22Rv1 (cell line): ENCODE measurements around the gene TMEM126B.

Experiments used
- H3K27ac ChIP-seq: fragments of 450-650 bp; 2 replicates; pipeline ENCODE4 v1.5.1; 2017
- ZFX ChIP-seq: fragments of 450-650 bp; IDR thresholded peaks from 2 replicates; pipeline ENCODE4 v1.6.1; 2017; ENCODE audit warnings: antibody characterized with exemption, borderline replicate concordance
- TF ChIP-seq, protein P1 (sequence below): fragments of 450-650 bp; IDR thresholded peaks from 2 replicates; pipeline ENCODE4 v1.5.1; 2017; ENCODE audit warnings: mild to moderate bottlenecking

Gene TMEM126B

DNA sequence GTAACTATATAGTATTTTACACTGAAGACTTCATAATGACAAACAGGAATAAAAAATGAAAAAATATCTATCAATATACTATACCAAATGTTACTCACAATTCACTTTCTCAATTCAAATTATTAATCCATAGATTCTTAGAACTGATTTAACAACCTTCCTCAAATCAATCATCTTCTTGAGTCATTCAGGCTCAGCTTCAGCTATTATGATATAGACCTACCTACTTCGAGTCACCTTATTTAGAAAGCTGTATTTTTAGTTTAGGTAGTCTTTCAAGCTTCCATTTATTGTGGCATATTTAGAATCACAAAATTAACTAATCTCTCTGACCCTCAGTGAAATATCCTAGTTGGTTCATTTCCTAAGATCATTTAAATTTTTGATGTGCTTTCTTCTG, 28.4 kb downstream of the TMEM126B start:
- no peak overlapping the region for H3K27ac ChIP-seq
- TF ChIP-seq ZFX = no peak
- TF ChIP-seq, protein P1, sequence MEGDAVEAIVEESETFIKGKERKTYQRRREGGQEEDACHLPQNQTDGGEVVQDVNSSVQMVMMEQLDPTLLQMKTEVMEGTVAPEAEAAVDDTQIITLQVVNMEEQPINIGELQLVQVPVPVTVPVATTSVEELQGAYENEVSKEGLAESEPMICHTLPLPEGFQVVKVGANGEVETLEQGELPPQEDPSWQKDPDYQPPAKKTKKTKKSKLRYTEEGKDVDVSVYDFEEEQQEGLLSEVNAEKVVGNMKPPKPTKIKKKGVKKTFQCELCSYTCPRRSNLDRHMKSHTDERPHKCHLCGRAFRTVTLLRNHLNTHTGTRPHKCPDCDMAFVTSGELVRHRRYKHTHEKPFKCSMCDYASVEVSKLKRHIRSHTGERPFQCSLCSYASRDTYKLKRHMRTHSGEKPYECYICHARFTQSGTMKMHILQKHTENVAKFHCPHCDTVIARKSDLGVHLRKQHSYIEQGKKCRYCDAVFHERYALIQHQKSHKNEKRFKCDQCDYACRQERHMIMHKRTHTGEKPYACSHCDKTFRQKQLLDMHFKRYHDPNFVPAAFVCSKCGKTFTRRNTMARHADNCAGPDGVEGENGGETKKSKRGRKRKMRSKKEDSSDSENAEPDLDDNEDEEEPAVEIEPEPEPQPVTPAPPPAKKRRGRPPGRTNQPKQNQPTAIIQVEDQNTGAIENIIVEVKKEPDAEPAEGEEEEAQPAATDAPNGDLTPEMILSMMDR = no peak

DNA sequence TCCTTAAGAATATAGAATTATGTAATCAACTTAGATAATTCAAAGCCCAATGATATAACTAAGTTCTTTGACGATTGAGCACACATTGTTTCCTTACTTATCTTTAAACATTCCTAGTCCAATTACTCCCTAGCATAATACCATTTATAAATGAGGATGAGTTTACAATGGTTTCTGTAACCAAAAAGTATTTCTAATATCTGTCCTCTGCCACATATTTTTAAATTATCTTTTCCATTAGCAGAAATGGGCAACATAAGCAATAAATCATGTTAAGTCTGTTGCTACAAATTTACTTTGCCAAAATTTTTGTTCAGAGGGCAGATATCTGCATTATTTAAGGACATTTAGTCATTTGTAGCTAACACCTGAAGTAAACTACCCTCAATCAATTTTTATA, 29.8 kb downstream of the TMEM126B start:
- no peak overlapping the region for H3K27ac ChIP-seq
- TF ChIP-seq, protein P1 = no peak
- TF ChIP-seq ZFX = no peak

DNA sequence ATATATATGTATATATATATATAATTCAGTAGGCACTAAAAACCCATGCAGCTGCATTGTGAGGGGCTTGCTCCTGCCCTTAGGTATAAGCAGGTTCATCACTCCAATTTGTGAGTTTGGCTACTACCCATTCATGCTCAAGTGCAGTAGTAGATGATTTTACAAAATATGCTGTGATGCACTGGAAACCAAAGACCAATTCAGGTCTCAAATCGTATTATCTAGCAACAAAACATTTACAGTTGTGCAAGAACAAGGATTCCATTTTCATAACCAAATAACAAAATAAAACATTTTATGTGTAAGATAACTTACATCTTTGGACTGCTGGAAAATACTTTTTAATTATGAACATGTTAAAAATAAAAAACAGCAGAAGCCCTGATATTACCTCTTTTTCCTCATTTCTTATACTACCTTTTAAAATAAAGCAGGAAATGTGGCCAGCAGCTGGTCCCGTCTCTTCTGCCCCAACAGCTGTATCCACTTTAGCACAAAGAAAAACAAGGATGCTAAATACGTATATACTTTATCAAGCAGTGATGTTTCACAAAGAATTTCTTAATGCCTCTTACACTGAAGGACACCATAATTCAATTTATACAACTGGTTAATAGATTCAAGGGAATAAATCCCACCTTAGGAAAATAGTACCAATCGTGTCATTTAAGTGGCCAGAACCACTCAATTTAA, 33.7 kb downstream of the TMEM126B start:
- TF ChIP-seq ZFX = no peak
- TF ChIP-seq, protein P1 = no peak
- no peak overlapping the region; the same call in 1 of the 2 replicates for H3K27ac ChIP-seq

DNA sequence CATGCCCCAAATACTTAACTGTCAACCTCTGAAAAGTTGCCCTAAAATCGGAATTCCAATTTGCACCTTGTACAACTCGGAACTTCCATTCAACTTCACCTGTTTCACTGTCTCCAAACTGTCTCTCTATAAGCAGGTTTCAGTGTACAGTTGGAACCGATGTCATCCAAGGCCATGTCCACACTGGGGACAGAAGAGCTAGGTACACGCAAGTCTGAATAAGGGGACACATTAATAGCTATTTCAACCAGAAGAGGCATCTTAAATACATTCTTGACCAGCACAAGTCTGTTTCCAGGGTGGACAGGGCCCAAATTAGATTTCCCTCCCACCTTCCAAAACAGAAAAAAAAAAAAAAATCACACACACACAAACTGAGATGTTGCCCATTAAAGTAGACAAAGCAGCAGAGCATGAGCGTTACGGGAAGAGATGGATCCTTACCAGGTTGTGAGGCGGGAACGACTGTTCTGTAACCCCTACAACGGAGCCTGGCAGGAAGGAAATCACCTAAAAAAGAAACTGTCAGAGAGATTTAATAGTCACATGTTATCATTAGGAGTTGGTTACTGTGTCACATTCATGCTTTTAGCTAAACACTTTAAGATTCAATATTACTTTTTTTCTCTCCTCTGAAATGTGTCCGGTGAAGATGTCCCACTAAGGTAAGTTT, 34.8 kb downstream of the TMEM126B start:
- peak overlapping the region; percentile 96 for H3K27ac ChIP-seq
- TF ChIP-seq, protein P1 = no peak
- TF ChIP-seq ZFX = no peak

DNA sequence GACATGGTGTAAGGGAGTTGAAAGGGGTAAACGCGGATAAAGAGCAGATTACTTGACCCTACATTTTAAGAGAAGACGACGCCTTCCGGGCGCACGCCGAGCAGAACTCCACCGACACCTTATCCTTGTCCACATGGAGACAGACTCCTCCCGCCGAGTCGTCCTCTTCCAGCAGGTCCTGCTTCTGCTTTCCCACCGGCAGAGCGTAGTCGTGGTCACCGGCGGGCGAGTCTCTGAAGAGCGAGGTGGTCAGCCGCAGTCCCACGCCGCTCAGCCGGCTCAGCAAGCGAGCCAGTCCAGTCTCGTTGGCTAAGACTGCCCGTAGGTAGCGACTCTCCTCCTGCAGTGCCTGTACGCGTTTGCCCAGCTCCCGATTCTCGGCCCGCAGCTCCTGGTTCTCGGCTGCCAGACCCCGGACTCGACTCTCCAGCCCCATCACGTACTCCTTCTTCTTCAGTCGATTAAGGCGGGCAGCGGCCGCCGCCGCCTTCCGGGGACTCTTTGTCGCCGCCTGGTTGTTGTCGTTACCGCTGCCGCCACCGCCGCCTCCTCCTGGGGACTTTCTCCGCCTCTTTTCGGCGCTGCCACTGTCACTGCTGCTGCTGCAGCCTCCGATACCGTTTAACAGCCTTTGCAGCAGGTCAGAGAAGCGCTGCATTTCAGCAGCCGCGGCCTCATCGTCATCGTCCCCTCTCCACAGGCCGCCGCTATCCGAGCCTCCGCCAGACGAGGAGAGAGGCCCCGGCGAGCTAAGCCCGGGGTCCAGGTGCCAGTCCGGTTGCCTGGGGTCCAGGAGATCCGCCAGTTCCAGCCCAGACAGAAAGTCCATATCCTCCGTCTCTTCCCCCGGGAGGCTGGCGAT, 35.6 kb downstream of the TMEM126B start:
- TF ChIP-seq, protein P1 = peak; percentile 78
- no peak for TF ChIP-seq ZFX
- peak overlapping the region; percentile 96 for H3K27ac ChIP-seq

DNA sequence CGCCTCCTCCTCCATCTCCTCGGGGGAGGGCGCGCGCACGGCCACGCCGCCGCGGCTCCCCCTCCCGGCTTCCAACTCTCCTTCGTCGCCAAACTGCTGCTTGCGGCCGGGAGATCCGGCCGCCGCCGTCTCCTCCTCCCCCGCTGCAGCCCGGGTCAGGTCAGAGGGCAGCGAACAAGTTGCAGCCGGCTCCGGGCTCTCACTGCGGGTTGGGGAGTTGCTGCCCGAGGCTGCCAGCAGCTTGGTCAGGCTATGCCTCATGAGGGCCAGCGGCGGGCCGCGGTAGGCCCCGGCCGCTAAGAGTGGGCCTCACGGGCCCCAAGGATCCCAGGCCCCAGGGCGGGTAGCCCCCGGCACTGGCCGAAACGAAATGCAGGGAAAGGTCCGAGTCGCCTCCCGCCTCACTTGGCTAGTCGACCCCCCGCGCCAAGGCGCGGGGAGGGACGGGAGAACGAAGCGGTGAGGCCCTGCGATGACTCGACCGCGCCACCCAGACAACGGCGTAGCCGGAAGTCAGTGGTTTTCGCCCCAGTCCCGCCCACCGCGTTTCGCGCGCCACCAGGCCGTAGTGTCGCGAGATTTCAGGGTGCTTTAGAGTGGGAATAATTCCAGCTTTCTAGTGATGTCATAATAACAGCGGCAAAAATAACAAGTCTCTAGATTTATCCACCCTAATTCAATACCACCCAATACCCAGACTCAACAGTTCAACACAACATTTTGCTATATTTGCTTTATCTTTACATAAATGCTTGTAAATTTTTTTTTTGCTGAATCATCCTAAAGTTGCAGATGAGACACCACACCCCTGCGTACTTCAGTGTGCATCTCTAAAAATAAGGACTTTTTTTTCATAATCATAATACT, 36.5 kb downstream of the TMEM126B start, which contains the start of gene CREBZF:
CREBZF (minus strand) TSS at position 515 of the 867 bp plus-strand sequence; CDS start at position 261, 254 bp downstream.
- peak within 1 kb of the TSS; percentile 96 for H3K27ac ChIP-seq
- TF ChIP-seq, protein P1 = no peak
- TF ChIP-seq ZFX = peak; percentile 40; the same call in 1 of the 2 replicates
